NCI-H446 treated with DMSO at 0.1 percent for 48 hours (cell line): ENCODE data around the gene GNAO1.

Experiments used
- DNase-seq: peaks from one replicate; lab custom pipeline; 2025; lab: John Stamatoyannopoulos, UW

Gene GNAO1

GRCh38 chr16:56400458-56400857 is 209.2 kb downstream of the GNAO1 start:
- DNase-seq = no peak

- no peak for DNase-seq
Observed at GRCh38 chr16:56401482-56401881, 210.2 kb downstream of the GNAO1 start.

DNA sequence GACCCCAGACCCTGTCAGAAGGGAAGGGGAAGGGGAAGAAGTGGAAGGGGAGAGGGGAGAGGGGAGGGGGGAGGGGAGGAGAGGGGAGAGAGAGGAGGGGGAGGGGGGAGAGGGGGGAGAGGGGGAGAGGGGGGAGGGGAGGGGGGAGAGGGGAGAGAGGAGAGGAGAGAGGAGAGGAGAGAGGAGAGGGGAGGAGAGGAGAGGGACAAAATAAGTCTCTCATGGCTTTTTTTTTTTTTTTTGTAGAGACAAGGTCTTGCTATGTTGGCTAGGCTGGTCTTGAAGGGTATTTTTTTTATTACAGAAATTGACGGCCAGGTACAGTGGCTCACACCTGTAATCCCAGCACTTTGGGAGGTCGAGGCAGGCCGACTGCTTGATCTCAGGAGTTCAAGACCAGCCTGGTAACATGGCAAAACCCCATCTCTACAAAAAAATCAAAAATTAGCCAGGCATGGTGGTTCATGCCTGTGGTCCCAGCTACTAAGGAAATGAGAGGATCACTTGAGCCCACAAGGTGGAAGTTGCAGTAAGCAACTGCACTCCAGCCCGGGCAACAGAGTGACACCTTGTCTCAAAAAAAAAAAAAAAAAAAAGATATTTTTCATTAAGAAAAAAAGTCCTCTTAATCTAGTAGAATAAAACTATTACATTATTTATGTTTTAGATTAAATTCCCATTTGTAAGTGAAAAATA is 214.8 kb downstream of the GNAO1 start:
- no peak for DNase-seq
